Astrocyte of the spinal cord (primary cell): ENCODE measurements around the gene CDCA7L.

Experiments
- DNase-seq: peaks from one replicate; pipeline ENCODE4 v3.0.0; 2011; ENCODE audit warnings: low read depth, low spot score
- H3K4me3 ChIP-seq: 2 replicates; pipeline ENCODE4 v1.5.1; 2011; ENCODE audit warnings: low read depth, mild to moderate bottlenecking, low read length, moderate library complexity
- CTCF ChIP-seq: IDR thresholded peaks from 2 replicates; pipeline ENCODE4 v1.5.1; 2012; ENCODE audit warnings: low read depth, mild to moderate bottlenecking, low read length, inconsistent platforms
- in situ Hi-C: cut with HindIII; loops from 2 replicates; pipeline ENCODE4 v1.10.0; 2017; ENCODE audit warnings: low sequenced_read_pairs

CDCA7L gene

GRCh38 chr7:21972397-21972784 lies 26.7 kb upstream of the CDCA7L start:
- in situ Hi-C loops, result no loop called here
- no peak for TF ChIP-seq CTCF
- DNase-seq, result no peak
- no peak overlapping the region for H3K4me3 ChIP-seq

GRCh38 chr7:21971780-21972396 lies 26.2 kb upstream of the CDCA7L start:
- in situ Hi-C loops, result no loop called here
- H3K4me3 ChIP-seq, result no peak overlapping the region
- TF ChIP-seq CTCF, result no peak
- DNase-seq, result no peak

- DNase-seq, result no peak
- no peak overlapping the region for H3K4me3 ChIP-seq
- in situ Hi-C loops, result no loop called here
- no peak for TF ChIP-seq CTCF
These were observed 24.1 kb upstream of the CDCA7L start for GRCh38 chr7:21969822-21970221.

GRCh38 chr7:21967598-21968003 lies 21.9 kb upstream of the CDCA7L start:
- TF ChIP-seq CTCF, result no peak
- H3K4me3 ChIP-seq, result no peak overlapping the region
- DNase-seq, result peak; percentile 25
- in situ Hi-C loops, result no loop called here

GRCh38 chr7:21966271-21966670 lies 20.6 kb upstream of the CDCA7L start:
- DNase-seq, result no peak
- in situ Hi-C loops, result no loop called here
- H3K4me3 ChIP-seq, result no peak overlapping the region
- TF ChIP-seq CTCF, result no peak

- in situ Hi-C loops, result no loop called here
- TF ChIP-seq CTCF, result no peak
- H3K4me3 ChIP-seq, result no peak overlapping the region
- DNase-seq, result no peak
These were observed 19.6 kb upstream of the CDCA7L start for GRCh38 chr7:21965291-21965690.

GRCh38 chr7:21962677-21963076 lies 17.0 kb upstream of the CDCA7L start:
- TF ChIP-seq CTCF, result no peak
- in situ Hi-C loops, result no loop called here
- no peak for DNase-seq
- no peak overlapping the region for H3K4me3 ChIP-seq
